CD1c-positive myeloid dendritic cell (primary cell): ENCODE results near the gene KIF3C.
A peak's percentile ranks its signal among the peaks of the same experiment; 100 is the strongest.
"Not testable (repeated sequence)": the region's sequence is repeated elsewhere in the genome, so short reads cannot be mapped to it uniquely, and the experiment has no call there.

Experiments used
- DNase-seq: peaks from one replicate; pipeline ENCODE4 v3.0.0-alpha.2; 2016; ENCODE audit errors: extremely low spot score

The KIF3C gene

GRCh38 chr2:25999406-25999805, 17.1 kb upstream of the KIF3C start:
- not testable (repeated sequence) for DNase-seq

GRCh38 chr2:25998816-25999383, 16.6 kb upstream of the KIF3C start:
- DNase-seq, result not testable (repeated sequence)

- no peak for DNase-seq
Measured at GRCh38 chr2:25996844-25997243, 14.5 kb upstream of the KIF3C start.

GRCh38 chr2:25994509-25994908, 12.2 kb upstream of the KIF3C start:
- no peak for DNase-seq

- no peak for DNase-seq
Measured at GRCh38 chr2:25993049-25993448, 10.8 kb upstream of the KIF3C start.

- DNase-seq, result no peak
Measured at GRCh38 chr2:25992556-25992955, 10.3 kb upstream of the KIF3C start.

GRCh38 chr2:25991965-25992364, 9.7 kb upstream of the KIF3C start:
- no peak for DNase-seq

GRCh38 chr2:25989154-25989553, 6.9 kb upstream of the KIF3C start:
- DNase-seq, result no peak

- DNase-seq, result no peak
Measured at GRCh38 chr2:25988134-25988533, 5.8 kb upstream of the KIF3C start.

GRCh38 chr2:25983735-25984134, 1.4 kb upstream of the KIF3C start:
- DNase-seq, result no peak

GRCh38 chr2:25982968-25983280, 627 bp upstream of the KIF3C start:
- no peak for DNase-seq

GRCh38 chr2:25981596-25982272, 563 bp downstream of the KIF3C start:
- DNase-seq, result peak; percentile 21

- DNase-seq, result no peak
Measured at GRCh38 chr2:25980951-25981350, 1.3 kb downstream of the KIF3C start.

- DNase-seq, result no peak
Measured at GRCh38 chr2:25980076-25980887, 2.0 kb downstream of the KIF3C start.

- no peak for DNase-seq
Measured at GRCh38 chr2:25979001-25979400, 3.3 kb downstream of the KIF3C start.

GRCh38 chr2:25977768-25978167, 4.5 kb downstream of the KIF3C start:
- DNase-seq, result no peak

- DNase-seq, result no peak
Measured at GRCh38 chr2:25976983-25977741, 5.1 kb downstream of the KIF3C start.

- DNase-seq, result no peak
Measured at GRCh38 chr2:25972049-25972823, 10.1 kb downstream of the KIF3C start.

GRCh38 chr2:25971596-25971995, 10.7 kb downstream of the KIF3C start:
- no peak for DNase-seq

GRCh38 chr2:25966531-25967270, 15.6 kb downstream of the KIF3C start:
- no peak for DNase-seq

GRCh38 chr2:25964891-25965290, 17.4 kb downstream of the KIF3C start:
- DNase-seq, result no peak
